Choroid plexus epithelial cell (primary cell): ENCODE data around the gene PDIA5.

ENCODE experiments used
- DNase-seq: peaks from one replicate; pipeline ENCODE4 v3.0.0-alpha.2; 2010; ENCODE audit warnings: low read depth
- H3K4me3 ChIP-seq: 2 replicates; pipeline ENCODE4 v1.5.1; 2011; ENCODE audit warnings: low read depth, mild to moderate bottlenecking, control low read depth, low read length, moderate library complexity
- TF ChIP-seq, protein P1 (sequence below): conservative IDR thresholded peaks from 2 replicates; pipeline ENCODE4 v1.5.1; 2011; ENCODE audit warnings: low read depth, mild to moderate bottlenecking, control low read depth, inconsistent platforms, low read length, moderate library complexity

Gene PDIA5

GRCh38 chr3:123188058-123188457 is 121.2 kb downstream of the PDIA5 start:
- no peak for DNase-seq
- TF ChIP-seq, protein P1, sequence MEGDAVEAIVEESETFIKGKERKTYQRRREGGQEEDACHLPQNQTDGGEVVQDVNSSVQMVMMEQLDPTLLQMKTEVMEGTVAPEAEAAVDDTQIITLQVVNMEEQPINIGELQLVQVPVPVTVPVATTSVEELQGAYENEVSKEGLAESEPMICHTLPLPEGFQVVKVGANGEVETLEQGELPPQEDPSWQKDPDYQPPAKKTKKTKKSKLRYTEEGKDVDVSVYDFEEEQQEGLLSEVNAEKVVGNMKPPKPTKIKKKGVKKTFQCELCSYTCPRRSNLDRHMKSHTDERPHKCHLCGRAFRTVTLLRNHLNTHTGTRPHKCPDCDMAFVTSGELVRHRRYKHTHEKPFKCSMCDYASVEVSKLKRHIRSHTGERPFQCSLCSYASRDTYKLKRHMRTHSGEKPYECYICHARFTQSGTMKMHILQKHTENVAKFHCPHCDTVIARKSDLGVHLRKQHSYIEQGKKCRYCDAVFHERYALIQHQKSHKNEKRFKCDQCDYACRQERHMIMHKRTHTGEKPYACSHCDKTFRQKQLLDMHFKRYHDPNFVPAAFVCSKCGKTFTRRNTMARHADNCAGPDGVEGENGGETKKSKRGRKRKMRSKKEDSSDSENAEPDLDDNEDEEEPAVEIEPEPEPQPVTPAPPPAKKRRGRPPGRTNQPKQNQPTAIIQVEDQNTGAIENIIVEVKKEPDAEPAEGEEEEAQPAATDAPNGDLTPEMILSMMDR = no peak
- no peak overlapping the region for H3K4me3 ChIP-seq

DNA sequence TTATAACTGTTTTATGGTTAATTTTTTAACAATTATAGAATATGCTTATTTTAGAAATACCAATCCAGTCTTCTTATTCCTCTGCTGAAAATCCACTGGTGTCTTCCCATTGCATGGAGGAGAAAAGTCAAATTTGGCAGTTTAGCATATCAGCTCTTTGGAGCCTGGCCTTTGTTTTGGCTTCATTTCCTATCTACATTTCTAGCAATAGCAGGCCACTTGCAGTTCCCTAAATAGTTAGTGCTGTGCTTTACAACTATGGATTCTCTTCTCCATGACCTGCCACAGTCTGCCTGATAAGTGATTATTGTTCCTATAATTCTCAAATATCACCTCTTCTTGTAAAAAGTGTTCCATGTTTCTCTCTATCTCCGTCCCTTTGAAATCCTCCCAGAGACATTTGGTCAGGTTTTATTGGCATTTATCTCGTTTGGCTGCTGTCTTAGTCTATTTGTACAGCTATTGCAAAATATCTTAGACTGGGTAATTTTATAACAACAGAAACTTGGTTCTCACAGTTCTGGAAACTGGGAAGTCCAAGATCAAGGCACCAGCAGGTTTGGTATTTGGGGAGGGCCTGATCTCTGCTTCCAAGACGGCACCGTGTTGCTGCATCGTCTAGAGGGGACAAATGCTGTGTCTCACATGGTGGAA is 126.8 kb downstream of the PDIA5 start:
- no peak for DNase-seq
- TF ChIP-seq, protein P1 = no peak
- H3K4me3 ChIP-seq = no peak overlapping the region

GRCh38 chr3:123194552-123194951 is 127.7 kb downstream of the PDIA5 start:
- peak overlapping the region; percentile 25 for H3K4me3 ChIP-seq
- TF ChIP-seq, protein P1 = peak; percentile 86
- peak; percentile 65 for DNase-seq

DNA sequence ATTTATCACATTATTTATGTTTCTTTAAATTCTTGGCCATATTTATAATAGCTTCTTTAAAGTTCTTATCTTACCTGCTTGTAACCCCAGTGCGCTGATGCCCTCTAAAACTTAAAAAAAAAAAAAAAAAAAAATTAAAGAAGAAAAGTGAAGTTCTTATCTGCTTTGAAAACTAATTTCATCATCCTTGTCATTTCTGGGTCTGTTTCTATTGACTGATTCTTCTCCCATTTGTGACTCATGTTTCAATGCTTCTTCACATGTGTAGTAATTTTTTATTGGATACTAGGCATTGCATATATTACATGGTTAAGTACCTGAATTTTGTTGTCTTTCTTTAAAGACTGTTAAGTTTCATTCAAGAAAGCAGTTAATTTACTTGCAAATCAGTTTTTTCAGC is 131.5 kb downstream of the PDIA5 start:
- H3K4me3 ChIP-seq = no peak overlapping the region
- DNase-seq = no peak
- TF ChIP-seq, protein P1 = no peak

- no peak for DNase-seq
- TF ChIP-seq, protein P1 = no peak
- H3K4me3 ChIP-seq = peak overlapping the region; percentile 96
Observed at GRCh38 chr3:123201223-123201556, 134.4 kb downstream of the PDIA5 start.

GRCh38 chr3:123201557-123202427 is 135.0 kb downstream of the PDIA5 start, which contains the start of gene SEC22A:
SEC22A (plus strand) TSS chr3:123201943; CDS start chr3:123209218, 7,275 bp downstream.
- peak within 1 kb of the TSS; percentile 96 for H3K4me3 ChIP-seq
- DNase-seq = peak; percentile 96
- TF ChIP-seq, protein P1 = no peak
